Suppressor macrophage treated with lipopolysaccharide for 4 hours (primary cell): ENCODE results near the gene FKBP1A.

ENCODE experiments used
- DNase-seq: peaks from one replicate; pipeline ENCODE4 v3.0.0-alpha.2; 2020

Gene FKBP1A

DNA sequence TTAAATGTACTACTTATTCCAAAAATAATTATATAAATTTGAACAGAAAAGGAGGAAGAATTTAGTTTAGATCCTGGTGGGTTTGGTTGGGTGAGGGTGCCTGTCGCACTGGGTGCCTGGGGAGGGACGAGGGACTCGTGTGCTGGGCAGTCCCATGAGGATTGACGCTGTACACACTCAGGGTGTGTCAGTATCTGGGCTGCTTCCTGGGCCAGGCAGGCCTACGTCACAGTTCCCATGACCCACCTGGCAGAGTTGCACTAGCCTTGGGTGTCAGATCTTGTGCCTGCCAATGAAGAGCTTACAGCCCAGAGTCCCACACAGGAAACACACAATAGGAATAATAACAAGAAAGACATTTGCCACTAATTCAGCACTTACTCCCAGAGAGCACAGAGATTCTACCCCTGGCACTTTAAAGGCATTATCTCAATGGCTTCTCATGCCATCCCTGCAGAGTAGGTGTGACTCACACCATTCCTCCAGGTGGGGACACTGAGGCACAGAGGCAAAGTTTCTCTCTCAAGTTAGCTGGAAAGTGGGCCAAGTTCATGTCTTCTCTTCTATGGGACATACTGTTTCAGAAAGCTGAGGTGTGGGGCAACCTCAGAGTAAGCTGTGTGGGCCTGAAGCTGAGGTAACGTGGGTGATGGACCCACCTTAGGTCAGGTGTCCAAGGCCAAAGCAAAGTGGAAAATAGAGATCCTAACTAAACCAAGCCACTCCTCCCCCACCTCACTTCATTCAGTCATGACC, 62.6 kb downstream of the FKBP1A start:
- no peak for DNase-seq

DNA sequence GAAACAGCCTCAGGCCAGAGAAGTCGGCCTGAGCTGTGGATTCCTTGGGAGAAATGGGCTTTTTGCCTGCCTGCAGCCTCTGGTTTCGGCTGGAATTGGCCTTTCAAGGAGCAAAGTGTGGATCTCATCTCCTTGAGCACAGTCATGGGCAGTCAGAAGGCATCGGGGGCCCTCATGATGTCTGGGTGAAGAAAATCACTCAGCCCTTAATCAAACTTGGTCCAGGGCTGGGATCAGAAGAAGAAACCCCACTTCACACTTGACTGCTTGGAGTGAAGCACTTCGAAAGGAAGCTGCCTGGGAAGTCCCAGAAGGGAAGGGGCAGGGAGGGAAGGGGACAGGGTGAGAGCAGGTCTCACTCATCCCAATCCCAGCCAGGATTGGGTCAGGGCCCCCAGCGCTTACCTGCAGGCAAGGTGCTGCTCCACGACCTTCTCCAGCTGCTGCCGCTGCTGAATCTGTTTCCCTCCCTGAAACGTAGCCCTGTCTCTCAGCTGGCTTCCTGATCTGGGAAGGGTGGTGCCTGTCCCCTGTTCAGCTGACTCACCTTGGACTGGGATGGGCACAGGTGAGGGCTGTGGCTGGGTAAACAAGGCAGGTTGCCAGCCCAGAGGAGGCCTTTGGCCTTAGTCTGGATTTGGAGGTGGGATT, 64.0 kb downstream of the FKBP1A start, which contains the start of gene SDCBP2:
TSS of gene SDCBP2 (minus strand) at position 460 of the 651 bp plus-strand sequence. CDS start 8,723 bp downstream, outside the sequence.
- no peak for DNase-seq

DNA sequence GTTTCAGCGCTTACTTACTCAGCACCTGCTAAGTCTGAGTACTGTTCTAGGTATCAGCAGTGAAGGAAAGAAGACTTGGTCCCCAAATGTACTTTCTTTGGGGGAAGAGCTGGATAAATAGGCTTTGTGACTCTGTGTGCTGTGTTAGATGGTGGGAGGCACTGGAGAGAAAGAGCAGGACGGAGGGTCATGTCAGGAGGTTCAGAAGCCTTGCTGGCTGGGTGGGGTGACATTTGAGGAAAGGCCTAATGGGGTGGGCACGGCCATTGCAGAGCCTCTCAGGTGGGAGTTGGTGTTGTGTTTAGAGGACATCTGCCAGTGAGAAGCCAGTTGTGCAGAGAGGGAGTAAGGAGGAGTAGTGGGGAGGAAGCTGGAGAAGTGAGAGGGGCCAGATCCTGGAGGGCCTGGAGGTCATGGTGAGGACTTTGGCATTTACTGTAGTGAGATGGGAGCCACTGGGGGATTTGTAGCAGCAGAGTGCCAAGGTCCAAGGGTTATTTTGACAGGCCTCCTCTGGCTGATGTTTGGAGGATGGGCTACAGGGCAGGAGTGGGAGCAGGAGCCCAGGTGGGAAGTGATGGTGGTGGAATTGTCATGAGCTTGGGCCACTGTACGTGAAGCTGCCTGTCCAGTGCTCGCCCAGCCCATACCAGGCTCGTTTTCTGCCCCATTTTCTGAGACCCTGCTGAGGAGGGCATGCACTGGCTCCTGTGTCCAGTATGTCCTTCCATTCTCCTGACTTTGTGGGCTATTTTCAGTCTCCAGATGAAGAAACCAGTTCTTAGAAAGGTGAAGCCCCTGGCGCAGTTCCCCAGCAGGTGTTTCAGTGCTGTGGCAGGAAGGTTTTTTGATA, 64.8 kb downstream of the FKBP1A start:
- no peak for DNase-seq

DNA sequence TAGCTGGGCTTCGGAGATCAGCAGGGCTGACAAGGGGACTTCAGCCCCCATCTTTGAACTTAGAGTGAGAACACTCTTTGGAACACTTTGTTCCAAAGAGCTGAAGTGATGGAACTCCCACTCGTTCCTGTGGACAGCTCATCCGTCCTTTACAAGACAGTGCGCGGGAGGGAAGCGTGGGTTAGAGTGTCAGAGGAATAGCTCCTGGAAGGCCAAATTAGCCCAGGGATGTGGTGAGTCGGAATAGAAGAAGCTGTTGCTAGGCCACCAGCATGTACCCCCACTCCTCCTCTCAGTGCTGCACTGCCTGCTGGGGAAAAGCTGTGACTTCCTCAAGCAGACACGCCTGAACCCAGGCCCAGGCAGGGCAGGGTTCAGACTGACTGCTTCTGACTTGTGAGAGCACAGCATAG, 65.6 kb downstream of the FKBP1A start:
- peak; percentile 80 for DNase-seq

DNA sequence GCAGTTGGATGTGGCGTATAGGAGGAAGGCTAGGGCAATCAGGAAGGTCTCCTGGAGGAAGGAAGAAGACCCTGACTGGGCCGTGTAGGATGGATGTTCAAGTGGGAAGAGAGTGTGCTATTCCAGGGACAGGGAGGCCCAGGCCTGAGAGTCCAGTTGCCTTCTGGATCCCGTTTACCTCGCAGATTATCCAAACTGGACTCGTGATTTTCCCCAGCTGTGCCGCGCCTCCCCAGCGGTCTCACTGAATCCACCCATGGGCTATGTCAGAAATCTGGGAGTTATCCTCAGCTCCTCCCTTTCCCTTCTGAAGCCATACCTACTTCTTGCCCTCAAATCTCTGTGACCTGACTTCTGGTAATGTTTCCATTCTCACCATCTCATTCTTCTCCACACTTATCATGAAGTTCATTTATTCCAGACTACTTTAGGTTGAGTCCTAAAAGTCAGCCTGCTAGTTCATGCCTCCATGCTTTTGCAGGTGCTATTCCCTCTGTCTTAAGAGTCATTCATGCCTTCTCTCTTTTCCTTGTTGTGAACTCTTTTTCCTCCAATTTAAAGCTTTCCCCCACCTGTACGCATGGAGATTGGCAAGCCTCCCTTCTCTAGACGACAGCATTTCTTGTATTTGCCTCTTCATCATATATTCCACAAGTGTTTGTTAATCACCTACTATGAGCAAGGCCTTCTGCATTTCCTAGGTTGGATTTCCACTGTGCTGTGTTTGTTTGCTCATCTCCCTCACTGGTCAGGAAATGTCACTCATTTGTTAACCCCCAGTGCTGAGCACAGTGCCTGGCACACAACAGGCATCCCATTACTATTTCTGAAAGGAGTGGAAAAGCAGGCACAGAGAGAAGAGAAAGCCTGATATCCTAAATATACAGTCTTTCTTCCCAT, 66.6 kb downstream of the FKBP1A start:
- DNase-seq: peak; percentile 53

DNA sequence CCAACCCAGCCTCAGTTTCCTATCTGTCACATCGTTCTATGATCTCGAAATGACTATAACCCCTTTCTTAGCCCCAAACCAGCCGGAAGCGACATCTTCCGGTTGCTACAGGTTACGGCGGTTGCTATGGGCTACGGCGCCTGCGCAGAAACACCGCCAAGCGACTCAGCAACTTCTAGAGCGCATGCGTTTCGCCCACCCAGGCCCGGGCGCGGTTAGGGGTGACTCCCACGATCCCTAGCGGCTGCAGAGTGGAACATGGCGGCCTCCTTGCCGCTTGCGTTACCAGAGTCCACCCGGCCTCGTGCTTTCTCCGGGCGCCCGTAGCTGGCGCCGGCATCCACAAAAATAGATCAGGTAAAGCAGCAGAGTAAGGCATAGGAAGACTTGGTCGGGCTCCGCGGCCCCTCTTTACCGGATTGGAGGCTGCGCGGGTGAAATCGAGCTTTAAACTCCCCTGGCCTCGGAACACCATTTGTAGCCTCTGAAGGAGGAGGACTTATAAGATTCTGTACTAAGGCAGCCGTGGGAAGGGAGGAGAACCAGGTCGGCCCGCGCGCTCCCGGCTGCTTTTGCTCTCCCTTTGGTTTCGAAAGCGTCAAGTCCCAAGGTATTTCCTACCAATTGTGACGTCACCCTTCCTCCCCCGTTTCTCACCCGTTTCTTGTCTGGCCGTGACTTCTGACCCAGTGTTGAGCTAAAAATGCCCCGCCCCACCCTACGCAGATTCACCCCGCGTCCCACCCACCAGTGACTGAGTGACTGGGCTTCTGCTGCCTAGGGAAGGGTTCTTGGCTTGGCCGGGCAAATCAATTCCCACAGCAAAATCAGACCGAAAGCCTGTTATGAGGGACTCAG, 67.5 kb downstream of the FKBP1A start:
- DNase-seq: peak; percentile 99

DNA sequence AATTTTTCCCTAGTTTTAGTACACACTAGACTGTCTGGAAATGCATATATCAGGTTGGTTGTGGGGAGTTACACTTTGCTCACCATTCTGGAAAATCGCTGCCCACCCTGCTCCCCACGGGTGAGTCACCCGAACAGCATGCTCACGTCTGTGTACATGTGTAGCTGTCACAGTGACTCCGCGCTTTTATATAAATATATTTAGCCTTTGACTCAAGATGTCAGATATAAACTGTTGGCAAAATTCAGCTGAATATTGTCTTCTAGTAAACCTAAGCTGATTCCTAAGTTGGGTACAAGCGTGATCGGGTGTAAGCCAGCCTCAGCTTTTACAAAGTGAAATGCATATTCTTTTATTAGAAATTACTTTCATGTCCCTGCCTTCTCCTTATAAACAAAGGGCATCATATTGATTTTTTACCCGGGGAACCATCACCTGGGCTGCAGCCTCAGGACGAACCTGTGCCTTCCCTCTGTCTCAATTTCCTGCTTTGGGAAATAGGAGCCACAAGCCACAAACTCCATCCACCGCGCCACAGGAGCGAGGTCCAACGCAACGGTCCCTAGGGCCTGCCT, 68.2 kb downstream of the FKBP1A start:
- peak; percentile 45 for DNase-seq

DNA sequence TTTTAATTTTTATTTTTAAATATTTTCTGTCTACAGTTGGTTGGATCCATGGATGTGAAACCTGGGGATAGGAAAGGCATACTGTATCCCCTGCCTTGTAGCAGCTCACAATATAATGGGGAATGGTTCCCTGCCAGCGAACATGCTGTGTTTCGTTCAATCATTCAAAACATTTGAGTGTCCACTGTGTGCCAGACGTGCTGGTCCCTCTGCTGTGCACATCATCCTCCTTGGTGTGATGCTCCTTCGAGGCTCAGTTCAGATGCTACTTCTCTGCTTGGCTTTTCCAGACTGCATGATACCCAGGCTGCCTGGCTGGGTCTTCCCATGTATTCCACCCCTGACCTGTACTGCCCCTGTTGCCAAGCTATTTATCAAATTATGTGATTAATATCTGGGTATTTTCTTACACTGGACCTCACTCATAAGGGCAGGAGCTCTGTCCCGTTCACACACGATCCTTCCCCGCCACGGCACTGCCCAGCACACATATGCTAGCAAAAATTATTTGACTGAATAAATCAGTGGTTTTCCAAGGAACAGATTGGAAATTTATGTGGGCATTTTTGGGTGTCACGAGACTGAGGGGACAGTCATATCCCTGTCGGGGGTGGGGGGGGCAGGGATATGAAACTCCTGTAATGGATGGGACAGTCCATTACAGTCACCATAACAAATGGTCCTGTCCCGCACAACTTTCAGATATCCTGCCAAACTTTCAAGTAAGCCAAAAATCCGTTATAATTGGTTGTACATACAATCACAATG, 68.8 kb downstream of the FKBP1A start:
- DNase-seq: no peak

DNA sequence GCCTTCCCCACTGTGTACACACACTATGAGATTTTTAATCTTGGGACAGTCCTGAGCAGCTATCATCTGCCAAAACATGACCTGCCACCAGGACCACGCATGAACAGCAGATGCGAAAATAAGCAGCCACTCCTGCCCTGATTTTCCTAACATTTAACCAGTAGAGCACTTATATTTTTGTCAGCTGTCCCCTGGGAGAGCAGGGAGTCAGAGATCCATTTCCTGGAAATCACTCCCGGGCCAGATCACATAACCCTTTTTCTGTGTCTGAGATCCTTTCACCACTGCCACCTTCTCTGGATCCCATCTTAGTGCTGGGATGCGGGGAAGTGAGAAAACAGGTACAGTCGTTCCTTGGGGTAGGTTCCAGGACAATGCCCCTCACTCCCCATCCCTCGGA, 69.6 kb downstream of the FKBP1A start:
- no peak for DNase-seq

DNA sequence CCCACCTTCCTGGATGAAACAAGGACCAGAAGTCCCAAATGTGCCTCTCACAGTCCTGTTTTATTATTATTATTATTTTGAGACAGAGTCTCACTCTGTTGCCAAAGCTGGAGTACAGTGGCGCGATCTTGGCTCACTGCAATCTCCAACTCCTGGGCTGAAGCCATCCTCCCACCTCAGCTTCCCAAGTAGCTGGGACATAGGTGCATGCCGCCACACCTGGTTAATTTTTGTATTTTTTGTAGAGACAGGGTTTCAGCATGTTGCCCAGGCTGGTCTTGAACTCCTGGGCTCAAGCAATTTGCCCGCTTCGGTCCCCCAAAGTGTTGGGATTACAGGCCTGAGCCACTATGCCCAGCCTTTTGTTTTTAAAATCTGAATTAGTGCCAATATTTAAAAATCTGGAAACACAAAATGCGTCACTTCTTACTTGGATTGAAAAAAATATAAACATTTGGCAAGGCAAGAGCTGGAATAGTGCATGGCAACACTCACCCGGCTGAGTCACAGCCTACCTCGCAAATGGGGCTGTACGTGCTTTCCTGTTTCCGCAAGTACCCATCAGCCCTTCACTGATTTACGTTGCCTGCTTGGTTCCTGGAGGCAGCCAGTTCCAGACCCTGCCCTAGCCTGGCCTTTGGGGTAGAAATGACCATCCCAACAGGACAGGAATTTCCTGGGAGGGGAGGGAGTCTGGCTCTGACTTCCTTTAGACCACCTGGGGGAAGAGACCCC, 70.2 kb downstream of the FKBP1A start:
- peak; percentile 44 for DNase-seq

DNA sequence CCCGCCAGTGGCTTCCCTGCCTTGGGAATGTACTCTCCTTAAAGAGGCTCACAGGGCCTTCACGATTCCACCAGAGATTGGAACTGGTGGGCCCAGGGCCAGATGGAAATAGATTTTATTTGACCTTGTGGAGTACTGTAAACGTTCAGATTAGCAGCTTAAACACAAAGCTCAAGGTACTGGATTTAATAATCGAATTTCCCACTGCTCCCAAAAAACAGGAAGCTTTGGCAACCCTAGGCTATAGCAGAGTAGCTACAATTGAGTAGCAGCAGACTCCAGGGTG, 71.3 kb downstream of the FKBP1A start:
- no peak for DNase-seq

DNA sequence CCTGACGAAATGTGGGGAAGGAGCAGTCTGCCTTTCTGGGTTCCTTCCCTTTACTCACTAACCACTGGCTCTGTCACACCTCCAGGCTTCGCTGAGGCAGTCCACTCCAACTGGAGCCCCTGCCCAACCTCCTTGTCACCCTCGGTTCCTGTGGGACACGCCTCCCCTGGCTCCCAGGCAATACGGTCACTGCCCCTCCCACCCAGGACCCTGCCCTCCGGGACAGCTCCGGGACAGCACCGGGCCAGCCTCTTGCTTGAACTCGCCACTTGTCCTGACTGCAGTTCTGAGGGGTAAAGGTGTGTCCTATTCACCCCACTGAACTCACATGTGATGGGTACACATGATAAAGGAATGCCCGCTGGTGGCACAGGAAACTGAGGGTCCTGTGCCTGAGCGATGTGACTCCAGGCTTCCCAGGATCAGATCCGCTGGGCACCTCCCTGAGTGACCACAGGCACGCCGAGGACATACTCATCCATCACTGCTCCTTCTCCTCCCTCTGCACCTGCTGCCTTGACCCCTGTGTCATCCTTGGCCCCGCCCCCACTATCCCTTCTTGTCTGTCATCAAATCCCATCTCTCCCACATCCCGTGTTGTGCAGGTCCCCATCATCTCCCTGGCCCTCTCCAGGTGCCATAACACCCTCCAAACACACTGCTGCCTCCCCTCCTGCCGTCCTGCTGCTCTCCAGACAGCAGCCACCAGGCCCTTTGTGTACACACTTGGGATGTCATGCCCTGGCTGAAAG, 71.8 kb downstream of the FKBP1A start:
- no peak for DNase-seq

DNA sequence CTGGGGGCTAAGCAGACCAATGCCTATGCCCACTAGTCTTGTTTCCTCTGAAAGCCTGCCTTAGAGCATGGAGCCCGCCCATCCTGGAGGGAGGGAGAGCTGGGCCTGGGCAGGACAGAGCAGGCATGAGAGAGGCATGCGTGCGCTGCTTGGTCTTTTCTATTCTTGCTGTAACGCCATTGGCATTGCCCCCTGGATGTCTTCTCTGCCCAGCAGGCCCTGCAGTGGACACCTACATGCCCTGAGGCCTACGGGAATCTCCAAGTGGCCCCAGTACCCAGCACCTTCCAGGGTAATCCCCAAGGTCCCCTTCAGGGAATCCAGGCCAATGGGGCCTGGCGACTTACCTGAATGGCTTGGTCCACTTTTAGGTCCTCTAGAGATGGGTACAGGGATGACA, 72.8 kb downstream of the FKBP1A start:
- no peak for DNase-seq

DNA sequence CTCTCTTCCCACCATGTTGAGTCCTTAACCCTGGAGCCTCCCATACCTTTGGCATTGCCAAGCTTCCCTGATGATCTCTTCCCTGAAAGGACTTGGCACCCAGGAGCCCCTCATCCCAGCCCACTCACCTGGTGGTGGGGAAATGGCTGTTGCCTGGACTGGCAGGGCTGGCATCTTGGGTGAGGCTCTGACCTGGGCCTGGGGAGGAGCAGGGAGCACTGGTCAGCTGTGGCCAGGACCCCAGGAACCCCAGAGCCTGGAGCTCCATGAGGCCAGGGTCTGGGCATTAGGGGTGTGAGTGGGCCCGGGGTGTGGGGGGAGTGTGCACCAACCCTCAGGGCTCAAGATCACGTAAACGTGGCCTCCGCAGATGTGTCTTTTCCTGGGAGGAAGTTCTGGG, 73.4 kb downstream of the FKBP1A start:
- no peak for DNase-seq

DNA sequence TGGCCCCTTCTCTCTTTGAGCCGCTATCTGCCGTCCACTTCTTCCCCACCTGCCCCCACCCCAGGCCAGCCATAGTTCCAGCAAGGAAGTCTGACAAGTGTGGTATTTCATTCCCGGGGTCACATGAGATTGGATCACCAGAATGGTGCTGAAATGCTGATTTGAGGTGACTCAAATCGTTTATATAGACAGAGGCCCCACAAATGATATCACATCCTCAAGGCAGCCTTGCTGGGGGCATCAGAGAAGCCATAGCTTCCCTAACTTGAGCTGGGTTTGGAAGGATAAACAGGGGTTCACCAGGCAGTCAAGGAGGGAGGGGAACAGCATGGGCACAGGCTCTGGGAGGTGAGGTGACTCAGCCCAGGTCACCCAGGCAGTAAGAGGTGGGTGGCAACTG, 73.8 kb downstream of the FKBP1A start:
- DNase-seq: no peak
